Stimulated activated CD4-positive, alpha-beta T cell treated with anti-CD3 and anti-CD28 coated beads, Interleukin-15, amount 100 ng/mL, for 48 hours (primary cell): ENCODE results near the gene KCNQ2.

Experiments
- DNase-seq, 2 donors: peaks; one replicate each; pipeline ENCODE4 v3.0.0-alpha.2; 2020; ENCODE audit warnings: low read depth in 2 of 2

The KCNQ2 gene

GRCh38 chr20:63434599-63435378 lies 37.7 kb downstream of the KCNQ2 start:
- DNase-seq = peak; percentile 72 to 80

GRCh38 chr20:63433756-63434531 lies 38.5 kb downstream of the KCNQ2 start:
- no peak for DNase-seq

GRCh38 chr20:63433351-63433750 lies 39.1 kb downstream of the KCNQ2 start:
- DNase-seq = no peak

GRCh38 chr20:63432577-63433325 lies 39.7 kb downstream of the KCNQ2 start:
- no peak for DNase-seq

- no peak for DNase-seq
These were observed 40.5 kb downstream of the KCNQ2 start for GRCh38 chr20:63431944-63432343.

GRCh38 chr20:63430891-63431290 lies 41.6 kb downstream of the KCNQ2 start:
- no peak for DNase-seq

- no peak for DNase-seq
These were observed 42.5 kb downstream of the KCNQ2 start for GRCh38 chr20:63429992-63430391.

- no peak for DNase-seq
These were observed 43.4 kb downstream of the KCNQ2 start for GRCh38 chr20:63428906-63429575.

- no peak for DNase-seq
These were observed 44.6 kb downstream of the KCNQ2 start for GRCh38 chr20:63427724-63428330.

GRCh38 chr20:63427206-63427605 lies 45.2 kb downstream of the KCNQ2 start:
- DNase-seq = no peak

- DNase-seq = no peak
These were observed 46.5 kb downstream of the KCNQ2 start for GRCh38 chr20:63425846-63426485.

- DNase-seq = no peak
These were observed 47.8 kb downstream of the KCNQ2 start for GRCh38 chr20:63424613-63425012.

- no peak for DNase-seq
These were observed 48.7 kb downstream of the KCNQ2 start for GRCh38 chr20:63423751-63424150.

GRCh38 chr20:63422653-63423052 lies 49.8 kb downstream of the KCNQ2 start:
- DNase-seq = no peak

- no peak for DNase-seq
These were observed 50.5 kb downstream of the KCNQ2 start for GRCh38 chr20:63421913-63422312.

- no peak for DNase-seq
These were observed 51.3 kb downstream of the KCNQ2 start for GRCh38 chr20:63421094-63421692.

GRCh38 chr20:63420359-63421093 lies 51.9 kb downstream of the KCNQ2 start:
- no peak for DNase-seq

GRCh38 chr20:63419299-63419698 lies 53.2 kb downstream of the KCNQ2 start:
- DNase-seq = no peak

- DNase-seq = no peak
These were observed 53.8 kb downstream of the KCNQ2 start for GRCh38 chr20:63418617-63419016.

- no peak for DNase-seq
These were observed 54.7 kb downstream of the KCNQ2 start for GRCh38 chr20:63417738-63418120.
